IMR-90 (cell line): ENCODE data around the gene PGF. TPM values are rescaled to one million over a fixed set of nuclear protein-coding genes. Genes with fewer than 3 reads are reported as not detected.

Experiments used
- ATAC-seq: fragments of 200-7000 bp; cut with Tn5 transposase; 2 replicates; pipeline ENCODE4 v1.9.1; 2020; ENCODE audit warnings: low read depth, mild to moderate bottlenecking, moderate library complexity
- BruUV-seq: library from RNA; stranded (reverse); fragments of 400-500 nt; replicated peaks from 2 replicates; lab custom pipeline; 2021; lab: Mats Ljungman, UMichigan
- CTCF ChIA-PET: fragments of 300-600 bp; formaldehyde crosslinking; extraction: SDS; loops from one replicate; lab custom pipeline; 2021; ENCODE audit warnings: antibody characterized with exemption; lab: Yijun Ruan, JAX
- POLR2A ChIA-PET: fragments of 300-600 bp; sonication (Branson Sonifier 250); formaldehyde crosslinking; loops from one replicate; lab custom pipeline; 2022; ENCODE audit warnings: antibody characterized with exemption; ENCODE audit not compliant: unreplicated experiment; lab: Charles Lee
- DNase-seq: peaks from one replicate; pipeline ENCODE4 v3.0.0; 2013
- H2AFZ ChIP-seq: replicated peaks from 2 replicates; pipeline ENCODE3; 2013; ENCODE audit warnings: low read length, mild to moderate bottlenecking; ENCODE audit not compliant: poor library complexity
- H2AK5ac ChIP-seq: 2 replicates; pipeline ENCODE4 v1.6.1; 2013; ENCODE audit warnings: low read depth, low read length, inconsistent platforms
- H2AK9ac ChIP-seq: replicated peaks from 2 replicates; pipeline ENCODE3; 2013; ENCODE audit warnings: mild to moderate bottlenecking, low read depth, low read length, moderate library complexity; ENCODE audit not compliant: poor library complexity
- H2BK120ac ChIP-seq: 2 replicates; pipeline ENCODE4 v1.6.1; 2013; ENCODE audit warnings: low read depth, low read length, inconsistent platforms
- H2BK15ac ChIP-seq: 3 replicates; pipeline ENCODE4 v1.6.1; 2013; ENCODE audit warnings: low read depth, low read length, inconsistent platforms
- H2BK20ac ChIP-seq: 2 replicates; pipeline ENCODE4 v1.6.1; 2013; ENCODE audit warnings: low read depth, mild to moderate bottlenecking, inconsistent platforms, low read length, moderate library complexity
- H2BK5ac ChIP-seq: 2 replicates; pipeline ENCODE4 v1.6.1; 2013; ENCODE audit warnings: mild to moderate bottlenecking, low read depth, low read length, inconsistent platforms; ENCODE audit not compliant: poor library complexity, severe bottlenecking
- H3K14ac ChIP-seq: replicated peaks from 2 replicates; pipeline ENCODE4 v1.6.1; 2013; ENCODE audit warnings: low read depth, low read length, inconsistent platforms
- H3K18ac ChIP-seq: 2 replicates; pipeline ENCODE4 v1.6.1; 2013; ENCODE audit warnings: low read depth, low read length, control low read depth
- H3K23ac ChIP-seq: 2 replicates; pipeline ENCODE4 v1.6.1; 2013; ENCODE audit warnings: low read depth, low read length, inconsistent platforms
- H3K27ac ChIP-seq: 2 replicates; pipeline ENCODE4 v1.5.1; 2013; ENCODE audit warnings: mild to moderate bottlenecking, control low read depth, low read length; ENCODE audit not compliant: insufficient read depth
- H3K27me3 ChIP-seq: 2 replicates; pipeline ENCODE4 v1.6.1; 2013; ENCODE audit warnings: low read length; ENCODE audit not compliant: control insufficient read depth, insufficient read depth
- H3K36me3 ChIP-seq: 2 replicates; pipeline ENCODE4 v1.6.1; 2013; ENCODE audit warnings: low read length, mixed read lengths; ENCODE audit not compliant: control insufficient read depth, insufficient read depth
- H3K4ac ChIP-seq: 2 replicates; pipeline ENCODE4 v1.6.1; 2013; ENCODE audit warnings: low read depth, low read length, inconsistent platforms
- H3K4me1 ChIP-seq: 2 replicates; pipeline ENCODE4 v1.6.1; 2013; ENCODE audit warnings: low read length, mixed read lengths; ENCODE audit not compliant: control insufficient read depth, insufficient read depth
- H3K4me2 ChIP-seq: 2 replicates; pipeline ENCODE4 v1.6.1; 2013; ENCODE audit warnings: low read depth, mild to moderate bottlenecking, control low read depth, low read length, moderate library complexity
- H3K4me3 ChIP-seq: 2 replicates; pipeline ENCODE4 v1.5.1; 2013; ENCODE audit warnings: low read depth, mild to moderate bottlenecking, control low read depth, low read length, moderate library complexity; ENCODE audit not compliant: insufficient read depth
- H3K56ac ChIP-seq: 2 replicates; pipeline ENCODE4 v1.6.1; 2013; ENCODE audit warnings: low read length, inconsistent platforms; ENCODE audit not compliant: insufficient read depth; ENCODE audit errors: extremely low read depth
- H3K79me1 ChIP-seq, 2 experiments: 2 replicates each; pipeline ENCODE4 v1.6.1; 2013; ENCODE audit warnings: low read length in 2 of 2, inconsistent platforms in 1 of 2, low read depth in 1 of 2
- H3K9ac ChIP-seq: 2 replicates; pipeline ENCODE4 v1.6.1; 2013; ENCODE audit warnings: low read depth, low read length, control low read depth
- H3K9me1 ChIP-seq: 2 replicates; pipeline ENCODE4 v1.6.1; 2013; ENCODE audit warnings: low read length, inconsistent platforms; ENCODE audit not compliant: insufficient read depth
- H3K9me3 ChIP-seq: 2 replicates; pipeline ENCODE4 v1.6.1; 2013; ENCODE audit warnings: low read length; ENCODE audit not compliant: control insufficient read depth, insufficient read depth
- H4K20me1 ChIP-seq: 2 replicates; pipeline ENCODE4 v1.6.1; 2013; ENCODE audit warnings: low read length, inconsistent platforms; ENCODE audit not compliant: insufficient read depth
- H4K5ac ChIP-seq: 2 replicates; pipeline ENCODE4 v1.6.1; 2013; ENCODE audit warnings: mild to moderate bottlenecking, low read depth, low read length, control low read depth
- H4K8ac ChIP-seq, 2 experiments: 2 replicates each; pipeline ENCODE4 v1.6.1; 2013; ENCODE audit warnings: low read depth in 2 of 2, low read length in 2 of 2, control low read depth in 1 of 2, inconsistent platforms in 1 of 2
- H4K91ac ChIP-seq: 2 replicates; pipeline ENCODE4 v1.6.1; 2013; ENCODE audit warnings: low read depth, low read length, inconsistent platforms; ENCODE audit not compliant: insufficient read depth
- CEBPB ChIP-seq: IDR thresholded peaks from 2 replicates; pipeline ENCODE4 v1.6.1; 2012; ENCODE audit warnings: low read depth, low read length, improper control_type of control experiment
- CTCF ChIP-seq: conservative IDR thresholded peaks from 2 replicates; pipeline ENCODE4 v1.5.1; 2012; ENCODE audit warnings: mild to moderate bottlenecking, low read depth, low read length, improper control_type of control experiment
- ELK1 ChIP-seq: fragments of 150-350 bp; IDR thresholded peaks from 2 replicates; pipeline ENCODE4 v1.6.1; 2016; ENCODE audit warnings: low read depth, mild to moderate bottlenecking, low read length, moderate library complexity, borderline replicate concordance
- MXI1 ChIP-seq: IDR thresholded peaks from 2 replicates; pipeline ENCODE4 v1.6.1; 2012; ENCODE audit warnings: low read depth, mild to moderate bottlenecking, low read length, moderate library complexity, borderline replicate concordance
- NFE2L2 ChIP-seq: fragments of 150-350 bp; IDR thresholded peaks from 2 replicates; pipeline ENCODE4 v1.6.1; 2016; ENCODE audit warnings: low read depth, mild to moderate bottlenecking, low read length
- RCOR1 ChIP-seq: IDR thresholded peaks from 2 replicates; pipeline ENCODE4 v1.6.1; 2012; ENCODE audit warnings: mild to moderate bottlenecking, low read length, improper control_type of control experiment; ENCODE audit not compliant: insufficient replicate concordance
- RFX5 ChIP-seq: IDR thresholded peaks from 2 replicates; pipeline ENCODE4 v1.8.0; 2012; ENCODE audit warnings: low read depth, mild to moderate bottlenecking, low read length, moderate library complexity
- SMC3 ChIP-seq: fragments of 150-350 bp; IDR thresholded peaks from 2 replicates; pipeline ENCODE4 v1.6.1; 2016; ENCODE audit warnings: low read depth, mild to moderate bottlenecking, antibody characterized with exemption, low read length, moderate library complexity
- USF2 ChIP-seq: fragments of 150-350 bp; IDR thresholded peaks from 2 replicates; pipeline ENCODE4 v1.6.1; 2017; ENCODE audit warnings: mild to moderate bottlenecking, antibody characterized with exemption, low read length, low read depth
- whole genome bisulfite sequencing, 2 experiments: methylation state at CpG; one replicate each; pipeline versions ENCODE4 v1.1.5 to v1.1.7; 2013; ENCODE audit warnings: missing lambda C conversion rate in 2 of 2; ENCODE audit not compliant: insufficient read length in 1 of 2; ENCODE audit errors: extremely low coverage in 2 of 2; 5-methylcytosine and 5-hydroxymethylcytosine counted together
- dilution Hi-C: fragments of 300-500 bp; cut with HindIII; formaldehyde crosslinking; loops from one replicate; pipeline ENCODE4 v1.14.3; 2018; ENCODE audit warnings: low sequenced_read_pairs; ENCODE audit not compliant: unreplicated experiment
- in situ Hi-C: fragments of 300-500 bp; cut with MboI; formaldehyde crosslinking; loops from 3 replicates; pipeline ENCODE4 v1.14.3; 2019; ENCODE audit warnings: low sequenced_read_pairs, inconsistent platforms, mixed read lengths
- intact Hi-C: fragments of 100-400 bp; cut with micrococcal nuclease; formaldehyde crosslinking; loops from 2 replicates; pipeline ENCODE4 v1.10.0; 2022
- polyA plus RNA-seq, 3 experiments: library from polyadenylated mRNA; depleted of rRNA; stranded (reverse); fragments of >200 nt; gene quantifications; 2 replicates each; pipeline ENCODE4 v1.2.3, GENCODE V29; 2012; ENCODE audit warnings: low replicate concordance in 1 of 3
- total RNA-seq: library from RNA; depleted of rRNA; stranded (reverse); fragments of >200 nt; gene quantifications from 2 replicates; pipeline ENCODE4 v1.2.3, GENCODE V29; 2012

The PGF gene
- total and polyA plus RNA-seq, 2 of the 4 experiments (the other 2 are of a cell fraction), result 0.36 to 0.39 TPM

- CTCF ChIA-PET, result interaction anchor here (0.6 kb wide), 1 partner anchor 80 kb away, joined by 3 read pairs; no protein-coding TSS in a partner anchor
- H3K9me1 ChIP-seq, result peaks cover 3% of the 10 kb centered on the region; the same call in 1 of the 2 replicates
- no peak overlapping the region for H3K18ac ChIP-seq
- H3K4me3 ChIP-seq, result no peak overlapping the region
- no TSS peak for BruUV-seq
- DNase-seq (peak; percentile 39), ATAC-seq (no peak)
- H3K4me1 ChIP-seq, result no peaks in the 10 kb centered on the region
- H3K27me3 ChIP-seq, result peaks cover 31% of the 10 kb centered on the region
- no peak overlapping the region for H4K91ac ChIP-seq
- no peaks in the 10 kb centered on the region for H3K79me1 ChIP-seq
- no peak for TF ChIP-seq CTCF
- no peak for TF ChIP-seq MXI1
- no peak for TF ChIP-seq SMC3
- TF ChIP-seq CEBPB, result no peak
- TF ChIP-seq RFX5, result no peak
- TF ChIP-seq USF2, result no peak
- TF ChIP-seq NFE2L2, result no peak
- no peak for TF ChIP-seq RCOR1
- no peak for TF ChIP-seq ELK1
- H2AFZ ChIP-seq, result peak overlapping the region; percentile 70
- no peaks in the 10 kb centered on the region for H3K9me3 ChIP-seq
- no peak overlapping the region for H3K56ac ChIP-seq
- H2AK5ac ChIP-seq, result no peak overlapping the region
- H2BK15ac ChIP-seq, result no peak overlapping the region
- H3K14ac ChIP-seq, result no peak overlapping the region
- H2BK120ac ChIP-seq, result no peak overlapping the region
- no peak overlapping the region for H3K4ac ChIP-seq
- no peak overlapping the region for H2BK5ac ChIP-seq
- no peaks in the 10 kb centered on the region for H3K36me3 ChIP-seq
- H4K8ac ChIP-seq, result peak overlapping the region in 1 of 2 experiments; percentile 43; a peak in 1 of 4 replicates
- H4K5ac ChIP-seq, result no peak overlapping the region
- POLR2A ChIA-PET, result interaction anchor here (0.5 kb wide), 1 partner anchor 13 kb away, joined by 3 read pairs; no protein-coding TSS in a partner anchor
- H2BK20ac ChIP-seq, result no peak overlapping the region
- no peak overlapping the region for H3K4me2 ChIP-seq
- no peaks in the 10 kb centered on the region for H4K20me1 ChIP-seq
- H3K23ac ChIP-seq, result no peak overlapping the region
- H3K9ac ChIP-seq, result no peak overlapping the region
- no peak overlapping the region for H3K27ac ChIP-seq
- dilution Hi-C loops (no loop called here), in situ Hi-C loops (no loop called here), intact Hi-C loops (no loop called here)
- no CpG with 5 or more reads among the region's 5 CpGs for WGBS, 2 experiments
- H2AK9ac ChIP-seq, result no peak overlapping the region
These were observed 10.2 kb upstream of the PGF start for GRCh38 chr14:74965486-74966153.
